ENCODE results near the gene TAF4. TPM values are rescaled to one million over a fixed set of nuclear protein-coding genes. Genes with fewer than 3 reads are reported as not detected.
"Not testable (repeated sequence)": the region's sequence is repeated elsewhere in the genome, so short reads cannot be mapped to it uniquely, and the experiment has no call there.

The TAF4 gene
- total RNA-seq, 4 donors from 2014 or later, result 18.9 to 93.5 (median 31.0) TPM

- H3K4me1 ChIP-seq, result no peaks in the 10 kb centered on the region
- H3K36me3 ChIP-seq, result peaks cover 0 to 65% (median 0%) of the 10 kb centered on the region in 3 donors
- no peak overlapping the region for H3K4me3 ChIP-seq
- no peak overlapping the region for H3K27ac ChIP-seq
- H3K9me3 ChIP-seq, result peaks cover 0 to 9% (median 0%) of the 10 kb centered on the region in 4 donors
- no peak for TF ChIP-seq POLR2A (IDR thresholded peaks at IDR 0.05)
- no peak for DNase-seq
- H3K27me3 ChIP-seq, result no peaks in the 10 kb centered on the region
Observed at GRCh38 chr20:61988665-61989064, 77.0 kb downstream of the TAF4 start.

- no peak for DNase-seq
- Histone ChIP-seq H3K4me1 (no peaks in the 10 kb centered on the region), H3K27ac (no peak overlapping the region), H3K4me3 (no peak overlapping the region), H3K9me3 (peaks cover 0 to 9% (median 0%) of the 10 kb centered on the region in 4 donors), H3K27me3 (no peaks in the 10 kb centered on the region), H3K36me3 (peaks cover 0 to 52% (median 0%) of the 10 kb centered on the region in 3 donors)
- no peak for TF ChIP-seq CTCF (IDR thresholded peaks at IDR 0.05)
- no peak for TF ChIP-seq POLR2A (IDR thresholded peaks at IDR 0.05)
Observed at GRCh38 chr20:61986762-61987321, 78.8 kb downstream of the TAF4 start.

GRCh38 chr20:61985096-61985495, 80.6 kb downstream of the TAF4 start:
- H3K27ac ChIP-seq, result no peak overlapping the region
- H3K4me3 ChIP-seq, result no peak overlapping the region
- peaks cover 0 to 35% (median 0%) of the 10 kb centered on the region in 3 donors for H3K36me3 ChIP-seq
- no peaks in the 10 kb centered on the region for H3K9me3 ChIP-seq
- no peaks in the 10 kb centered on the region for H3K27me3 ChIP-seq
- no peaks in the 10 kb centered on the region for H3K4me1 ChIP-seq
- TF ChIP-seq CTCF (IDR thresholded peaks at IDR 0.05) (no peak), POLR2A (IDR thresholded peaks at IDR 0.05) (no peak)
- DNase-seq, result no peak

- H3K4me1 ChIP-seq, DNase-seq, H3K4me3 ChIP-seq, H3K9me3 ChIP-seq, H3K27me3 ChIP-seq, H3K27ac ChIP-seq: not testable (repeated sequence)
- H3K36me3 ChIP-seq, result peaks cover 0 to 34% (median 0%) of the 10 kb centered on the region in 3 donors
Observed at GRCh38 chr20:61984431-61984830, 81.2 kb downstream of the TAF4 start.

GRCh38 chr20:61983965-61984364, 81.7 kb downstream of the TAF4 start:
- TF ChIP-seq POLR2A (IDR thresholded peaks at IDR 0.05) (no peak), CTCF (IDR thresholded peaks at IDR 0.05) (no peak)
- no peak for DNase-seq
- Histone ChIP-seq H3K27ac (no peak overlapping the region), H3K4me3 (no peak overlapping the region), H3K9me3 (no peaks in the 10 kb centered on the region), H3K4me1 (no peaks in the 10 kb centered on the region), H3K36me3 (peaks cover 0 to 32% (median 0%) of the 10 kb centered on the region in 3 donors), H3K27me3 (no peaks in the 10 kb centered on the region)

- no peaks in the 10 kb centered on the region for H3K4me1 ChIP-seq
- H3K36me3 ChIP-seq, result peaks cover 0 to 23% (median 0%) of the 10 kb centered on the region in 3 donors
- no peaks in the 10 kb centered on the region for H3K27me3 ChIP-seq
- TF ChIP-seq POLR2A (IDR thresholded peaks at IDR 0.05) (no peak), CTCF (IDR thresholded peaks at IDR 0.05) (no peak)
- H3K4me3 ChIP-seq, result no peak overlapping the region
- no peak overlapping the region for H3K27ac ChIP-seq
- H3K9me3 ChIP-seq, result no peaks in the 10 kb centered on the region
- DNase-seq, result no peak
Observed at GRCh38 chr20:61982951-61983315, 82.7 kb downstream of the TAF4 start.

Measured in Peyer's patch (tissue), 4 donors.